Measurements from ENCODE around the gene UNC93B1. TPM values are rescaled to one million over a fixed set of nuclear protein-coding genes. Genes with fewer than 3 reads are reported as not detected.

The UNC93B1 gene
- total and polyA plus RNA-seq, 11 donors: 5.0 to 34.2 (median 6.9) TPM

DNA sequence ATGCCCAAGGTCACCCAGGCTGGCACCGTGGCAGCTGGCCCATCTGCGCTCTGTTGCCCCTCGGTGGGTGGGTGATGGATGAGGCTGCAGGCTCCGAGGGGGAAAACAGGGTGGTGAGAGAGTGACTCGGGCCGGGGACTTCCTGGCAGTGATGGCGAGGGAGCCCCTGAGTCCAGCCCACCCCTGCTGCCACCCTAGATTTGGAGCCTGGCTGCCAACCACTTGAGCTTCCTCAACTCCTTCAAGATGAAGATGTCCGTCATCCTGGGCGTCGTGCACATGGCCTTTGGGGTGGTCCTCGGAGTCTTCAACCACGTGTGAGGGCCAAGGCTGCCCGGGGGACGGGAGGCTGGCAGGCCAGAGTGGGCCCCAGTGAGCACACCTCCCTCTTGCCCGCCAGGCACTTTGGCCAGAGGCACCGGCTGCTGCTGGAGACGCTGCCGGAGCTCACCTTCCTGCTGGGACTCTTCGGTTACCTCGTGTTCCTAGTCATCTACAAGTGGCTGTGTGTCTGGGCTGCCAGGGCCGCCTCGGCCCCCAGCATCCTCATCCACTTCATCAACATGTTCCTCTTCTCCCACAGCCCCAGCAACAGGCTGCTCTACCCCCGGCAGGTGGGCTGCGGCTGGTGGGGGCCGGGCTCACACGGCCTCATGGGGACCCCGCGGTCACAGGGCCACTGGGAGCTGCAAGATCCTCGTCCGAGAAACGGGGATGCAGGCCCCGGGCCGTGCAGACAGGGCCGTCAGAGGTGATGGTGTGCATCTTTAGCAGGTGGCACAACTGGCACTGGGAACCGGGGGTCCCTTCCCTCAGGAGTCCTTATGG, 45.0 kb upstream of the UNC93B1 start:
- intact Hi-C loops (cut with DNase I): no loop called here
- Histone ChIP-seq H3K36me3 (peaks cover 0 to 95% (median 40%) of the 10 kb centered on the region in 9 donors), H3K4me3 (no peak overlapping the region), H3K4me1 (peaks cover 0 to 4% (median 0%) of the 10 kb centered on the region in 12 donors), H3K27me3 (no peaks in the 10 kb centered on the region), H3K27ac (no peak overlapping the region), H3K9me3 (no peaks in the 10 kb centered on the region)
- no peak for ATAC-seq
- WGBS, 4 donors: 90 to 93% (median 92%) methylated on average over 23 to 35 of the region's 35 CpGs
- TF ChIP-seq POLR2A (IDR thresholded peaks at IDR 0.05): no peak
- TF ChIP-seq, protein P1, sequence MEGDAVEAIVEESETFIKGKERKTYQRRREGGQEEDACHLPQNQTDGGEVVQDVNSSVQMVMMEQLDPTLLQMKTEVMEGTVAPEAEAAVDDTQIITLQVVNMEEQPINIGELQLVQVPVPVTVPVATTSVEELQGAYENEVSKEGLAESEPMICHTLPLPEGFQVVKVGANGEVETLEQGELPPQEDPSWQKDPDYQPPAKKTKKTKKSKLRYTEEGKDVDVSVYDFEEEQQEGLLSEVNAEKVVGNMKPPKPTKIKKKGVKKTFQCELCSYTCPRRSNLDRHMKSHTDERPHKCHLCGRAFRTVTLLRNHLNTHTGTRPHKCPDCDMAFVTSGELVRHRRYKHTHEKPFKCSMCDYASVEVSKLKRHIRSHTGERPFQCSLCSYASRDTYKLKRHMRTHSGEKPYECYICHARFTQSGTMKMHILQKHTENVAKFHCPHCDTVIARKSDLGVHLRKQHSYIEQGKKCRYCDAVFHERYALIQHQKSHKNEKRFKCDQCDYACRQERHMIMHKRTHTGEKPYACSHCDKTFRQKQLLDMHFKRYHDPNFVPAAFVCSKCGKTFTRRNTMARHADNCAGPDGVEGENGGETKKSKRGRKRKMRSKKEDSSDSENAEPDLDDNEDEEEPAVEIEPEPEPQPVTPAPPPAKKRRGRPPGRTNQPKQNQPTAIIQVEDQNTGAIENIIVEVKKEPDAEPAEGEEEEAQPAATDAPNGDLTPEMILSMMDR (IDR thresholded peaks at IDR 0.05): no peak
- peak in 1 of 5 donors; percentile 40 for DNase-seq

DNA sequence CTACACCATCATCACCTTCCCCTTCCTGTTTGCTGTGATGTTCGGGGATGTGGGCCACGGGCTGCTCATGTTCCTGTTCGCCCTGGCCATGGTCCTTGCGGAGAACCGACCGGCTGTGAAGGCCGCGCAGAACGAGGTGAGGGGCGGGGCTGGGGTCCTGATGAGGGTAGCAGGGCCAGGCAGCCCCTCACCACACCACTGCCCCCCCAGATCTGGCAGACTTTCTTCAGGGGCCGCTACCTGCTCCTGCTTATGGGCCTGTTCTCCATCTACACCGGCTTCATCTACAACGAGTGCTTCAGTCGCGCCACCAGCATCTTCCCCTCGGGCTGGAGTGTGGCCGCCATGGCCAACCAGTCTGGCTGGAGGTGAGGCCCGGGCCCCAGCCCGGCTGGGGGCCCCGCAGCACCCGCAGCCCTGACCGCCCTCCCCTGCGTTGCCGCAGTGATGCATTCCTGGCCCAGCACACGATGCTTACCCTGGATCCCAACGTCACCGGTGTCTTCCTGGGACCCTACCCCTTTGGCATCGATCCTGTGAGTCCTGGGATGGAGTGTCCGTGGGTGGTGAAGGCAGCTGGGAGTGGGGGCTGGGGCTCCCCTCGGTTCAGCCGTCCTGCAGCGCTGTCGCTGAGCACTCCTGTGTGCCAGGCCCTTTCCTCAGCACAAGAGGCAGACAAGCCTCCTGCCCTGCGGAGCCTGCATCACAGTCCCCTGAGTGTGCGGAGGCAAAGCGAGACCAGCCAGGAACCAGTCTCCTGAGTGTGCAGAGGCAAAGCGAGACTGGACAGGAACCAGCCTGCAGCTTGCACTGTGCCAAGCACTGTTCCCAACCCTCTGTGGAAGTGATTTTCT, 43.8 kb upstream of the UNC93B1 start:
- no peak overlapping the region for H3K4me3 ChIP-seq
- 88 to 92% (median 92%) methylated on average over 33 to 37 of the region's 37 CpGs for WGBS, 4 donors
- no peak for ATAC-seq
- no peak overlapping the region for H3K27ac ChIP-seq
- H3K36me3 ChIP-seq: peaks cover 0 to 98% (median 44%) of the 10 kb centered on the region in 9 donors
- H3K9me3 ChIP-seq: no peaks in the 10 kb centered on the region
- intact Hi-C loops (cut with DNase I): no loop called here
- no peaks in the 10 kb centered on the region for H3K27me3 ChIP-seq
- peak in 2 of 5 donors; percentile 16 to 57 for DNase-seq
- no peak for TF ChIP-seq POLR2A (IDR thresholded peaks at IDR 0.05)
- TF ChIP-seq, protein P1 (IDR thresholded peaks at IDR 0.05): no peak
- H3K4me1 ChIP-seq: peaks cover 0 to 4% (median 0%) of the 10 kb centered on the region in 12 donors

DNA sequence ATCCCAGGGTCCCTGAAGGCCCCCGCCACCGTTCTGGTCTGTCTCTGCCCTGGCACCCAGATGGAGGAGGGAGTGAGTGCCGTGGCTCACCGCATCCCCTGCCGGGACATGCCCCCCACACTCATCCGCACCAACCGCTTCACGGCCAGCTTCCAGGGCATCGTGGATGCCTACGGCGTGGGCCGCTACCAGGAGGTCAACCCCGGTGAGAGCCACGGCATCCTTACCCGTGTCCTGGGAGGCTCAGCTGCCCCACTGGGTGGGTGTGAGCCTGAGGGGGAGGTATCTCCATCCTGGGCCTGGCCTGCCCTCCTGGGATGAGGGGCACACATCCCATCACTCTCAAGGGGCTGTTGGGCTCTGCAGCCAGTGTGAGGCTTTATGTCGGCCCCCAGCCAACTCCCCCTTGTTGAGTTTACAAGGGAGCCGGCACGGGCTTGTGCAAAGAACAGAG, 41.0 kb upstream of the UNC93B1 start:
- TF ChIP-seq, protein P1 (IDR thresholded peaks at IDR 0.05): no peak
- no peak for TF ChIP-seq POLR2A (IDR thresholded peaks at IDR 0.05)
- intact Hi-C loops (cut with DNase I): no loop called here
- no peak for ATAC-seq
- no peaks in the 10 kb centered on the region for H3K9me3 ChIP-seq
- H3K4me1 ChIP-seq: peaks cover 0 to 13% (median 5%) of the 10 kb centered on the region in 12 donors
- no peak overlapping the region for H3K27ac ChIP-seq
- WGBS, 4 donors: 94 to 97% (median 95%) methylated on average over 13 to 18 of the region's 18 CpGs
- no peak for DNase-seq
- H3K4me3 ChIP-seq: no peak overlapping the region
- peaks cover 0 to 87% (median 30%) of the 10 kb centered on the region in 9 donors for H3K36me3 ChIP-seq
- no peaks in the 10 kb centered on the region for H3K27me3 ChIP-seq
